Activated CD4-positive, alpha-beta memory T cell treated with anti-CD3 and anti-CD28 coated beads, Interleukin-2, amount 10 ng/mL, durations not matched to agents 7 days and 5 days (primary cell): Measurements from ENCODE around the gene GRK1. TPM values are rescaled to one million over a fixed set of nuclear protein-coding genes. Genes with fewer than 3 reads are reported as not detected.
"Not testable (repeated sequence)": the region's sequence is repeated elsewhere in the genome, so short reads cannot be mapped to it uniquely, and the experiment has no call there.

Experiments
- CTCF ChIA-PET: fragments of 350-600 bp; sonication (Branson Sonifier 250); formaldehyde crosslinking; loops from one replicate; lab custom pipeline; 2021; ENCODE audit warnings: antibody characterized with exemption, inconsistent platforms; lab: Charles Lee
- POLR2A ChIA-PET: fragments of 350-600 bp; sonication (Branson Sonifier 250); formaldehyde crosslinking; loops from one replicate; lab custom pipeline; 2021; ENCODE audit warnings: antibody characterized with exemption; lab: Charles Lee
- DNase-seq: peaks from one replicate; pipeline ENCODE4 v3.0.0-alpha.2; 2020
- H3K27ac Mint-ChIP-seq: one replicate; pipeline ENCODE4 v1.8.0; 2021; ENCODE audit warnings: mild to moderate bottlenecking, mixed read lengths
- H3K27me3 Mint-ChIP-seq: one replicate; pipeline ENCODE4 v1.8.0; 2021; ENCODE audit warnings: mixed read lengths
- H3K36me3 Mint-ChIP-seq: one replicate; pipeline ENCODE4 v1.8.0; 2021; ENCODE audit warnings: low read depth, mixed read lengths
- H3K4me1 Mint-ChIP-seq: one replicate; pipeline ENCODE4 v1.8.0; 2021; ENCODE audit warnings: mixed read lengths
- H3K4me3 Mint-ChIP-seq: one replicate; pipeline ENCODE4 v1.8.0; 2021; ENCODE audit warnings: mild to moderate bottlenecking, mixed read lengths
- H3K9me3 Mint-ChIP-seq: one replicate; pipeline ENCODE4 v1.8.0; 2021; ENCODE audit warnings: mixed read lengths
- total RNA-seq, 2 experiments: library from RNA; stranded (reverse); gene quantifications; one replicate each; pipeline ENCODE4 v1.2.3, GENCODE V29; 2021

Gene GRK1
- total RNA-seq, 2 experiments from 2014 or later = not detected

GRCh38 chr13:113669755-113670341 is 2.8 kb downstream of the GRK1 start:
- Mint-ChIP-seq H3K4me1 (peaks cover 2% of the 10 kb centered on the region), H3K9me3 (peaks cover 5% of the 10 kb centered on the region), H3K4me3 (no peak overlapping the region), H3K27me3 (no peaks in the 10 kb centered on the region), H3K36me3 (peaks cover 3% of the 10 kb centered on the region), H3K27ac (no peak overlapping the region)
- no peak for DNase-seq
- CTCF ChIA-PET = no interaction called here
- POLR2A ChIA-PET = no interaction called here

DNA sequence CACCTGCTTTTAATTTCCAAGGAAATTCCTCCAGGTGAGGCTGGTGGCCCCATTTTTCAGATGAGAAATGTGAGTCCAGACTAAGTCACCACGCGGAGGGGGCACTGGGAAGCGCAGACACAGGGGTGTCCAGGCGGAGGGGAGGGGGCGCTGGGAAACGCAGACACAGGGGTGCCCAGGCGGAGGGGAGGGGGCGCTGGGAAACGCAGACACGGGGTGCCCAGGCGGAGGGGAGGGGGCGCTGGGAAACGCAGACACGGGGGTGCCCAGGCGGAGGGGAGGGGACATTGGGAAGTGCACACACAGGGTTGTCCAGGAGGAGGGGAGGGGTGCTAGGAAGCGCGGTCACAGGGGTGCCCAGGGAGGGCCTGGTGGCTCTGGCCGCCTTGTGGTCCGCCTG is 3.5 kb downstream of the GRK1 start:
- DNase-seq = no peak
- no peak overlapping the region for H3K27ac Mint-ChIP-seq
- H3K9me3 Mint-ChIP-seq = peaks cover 5% of the 10 kb centered on the region
- H3K4me3 Mint-ChIP-seq = no peak overlapping the region
- ChIA-PET POLR2A (no interaction called here), CTCF (no interaction called here)
- no peaks in the 10 kb centered on the region for H3K27me3 Mint-ChIP-seq
- H3K36me3 Mint-ChIP-seq = peaks cover 3% of the 10 kb centered on the region
- peaks cover 2% of the 10 kb centered on the region for H3K4me1 Mint-ChIP-seq

- ChIA-PET POLR2A (no interaction called here), CTCF (no interaction called here)
- H3K4me1 Mint-ChIP-seq = peaks cover 2% of the 10 kb centered on the region
- no peak overlapping the region for H3K4me3 Mint-ChIP-seq
- no peak for DNase-seq
- H3K27me3 Mint-ChIP-seq = no peaks in the 10 kb centered on the region
- peaks cover 3% of the 10 kb centered on the region for H3K36me3 Mint-ChIP-seq
- H3K9me3 Mint-ChIP-seq = peaks cover 5% of the 10 kb centered on the region
- no peak overlapping the region for H3K27ac Mint-ChIP-seq
These were observed 4.3 kb downstream of the GRK1 start for GRCh38 chr13:113671066-113672001.

DNA sequence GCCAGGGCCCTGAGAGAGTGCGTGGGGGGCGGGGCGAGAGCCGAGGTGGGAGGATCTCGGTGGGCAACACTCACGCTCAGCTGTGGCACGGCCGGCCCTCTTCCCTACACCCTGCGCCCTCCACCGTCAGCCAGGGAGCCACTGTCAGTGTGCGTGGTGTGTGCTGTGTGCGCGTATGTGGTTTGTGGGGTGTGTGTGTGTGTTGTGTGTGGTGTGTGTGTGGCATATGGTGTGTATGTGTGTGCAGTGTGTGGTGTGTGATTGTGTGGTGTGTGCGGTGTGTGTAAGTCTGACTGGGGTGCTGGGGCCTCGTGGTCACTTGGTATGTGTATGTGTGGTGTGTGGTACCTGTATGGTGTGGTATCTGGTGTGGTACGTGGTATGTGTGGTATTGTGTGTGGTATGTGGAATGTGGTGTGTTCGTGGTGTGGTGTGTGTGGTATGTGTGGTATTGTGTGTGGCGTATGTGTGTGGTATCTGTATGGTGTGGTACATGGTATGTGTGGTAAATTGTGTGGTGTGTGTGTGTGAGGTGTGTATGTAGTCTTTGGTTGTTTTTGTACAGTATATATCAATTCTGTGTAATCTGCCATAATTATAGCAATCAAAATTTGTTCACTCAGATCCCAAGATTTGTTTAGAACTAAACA is 5.1 kb downstream of the GRK1 start:
- ChIA-PET POLR2A (no interaction called here), CTCF (no interaction called here)
- peaks cover 5% of the 10 kb centered on the region for H3K9me3 Mint-ChIP-seq
- peaks cover 2% of the 10 kb centered on the region for H3K4me1 Mint-ChIP-seq
- peak overlapping the region; percentile 4 for H3K27ac Mint-ChIP-seq
- peak overlapping the region; percentile 3 for H3K4me3 Mint-ChIP-seq
- peaks cover 3% of the 10 kb centered on the region for H3K36me3 Mint-ChIP-seq
- H3K27me3 Mint-ChIP-seq = no peaks in the 10 kb centered on the region
- no peak for DNase-seq

DNA sequence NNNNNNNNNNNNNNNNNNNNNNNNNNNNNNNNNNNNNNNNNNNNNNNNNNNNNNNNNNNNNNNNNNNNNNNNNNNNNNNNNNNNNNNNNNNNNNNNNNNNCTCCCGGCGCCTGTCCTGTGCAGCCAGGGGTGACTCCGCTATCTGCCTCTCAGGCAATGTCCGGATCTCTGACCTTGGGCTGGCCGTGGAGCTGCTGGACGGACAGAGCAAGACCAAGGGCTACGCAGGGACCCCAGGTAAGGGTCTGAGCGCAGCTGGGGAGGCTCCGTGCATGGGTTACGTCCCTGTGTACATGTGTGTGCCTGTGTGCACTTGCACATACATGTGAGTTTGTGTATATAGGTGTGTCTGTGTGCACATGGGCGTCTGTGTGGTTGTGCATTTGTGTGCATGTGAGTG is 55.9 kb downstream of the GRK1 start:
- no peak overlapping the region for H3K27ac Mint-ChIP-seq
- POLR2A ChIA-PET = no interaction called here
- DNase-seq = no peak
- no peaks in the 10 kb centered on the region for H3K27me3 Mint-ChIP-seq
- H3K4me1 Mint-ChIP-seq = peaks cover 5% of the 10 kb centered on the region
- peak overlapping the region; percentile 27 for H3K4me3 Mint-ChIP-seq
- H3K36me3 Mint-ChIP-seq = no peaks in the 10 kb centered on the region
- CTCF ChIA-PET = no interaction called here
- no peaks in the 10 kb centered on the region for H3K9me3 Mint-ChIP-seq

GRCh38 chr13:113723410-113724015 is 56.5 kb downstream of the GRK1 start:
- POLR2A ChIA-PET = no interaction called here
- no peak for DNase-seq
- H3K36me3 Mint-ChIP-seq = no peaks in the 10 kb centered on the region
- peaks cover 5% of the 10 kb centered on the region for H3K4me1 Mint-ChIP-seq
- peak overlapping the region; percentile 14 for H3K27ac Mint-ChIP-seq
- peaks cover 2% of the 10 kb centered on the region for H3K27me3 Mint-ChIP-seq
- peak overlapping the region; percentile 27 for H3K4me3 Mint-ChIP-seq
- CTCF ChIA-PET = no interaction called here
- H3K9me3 Mint-ChIP-seq = no peaks in the 10 kb centered on the region

DNA sequence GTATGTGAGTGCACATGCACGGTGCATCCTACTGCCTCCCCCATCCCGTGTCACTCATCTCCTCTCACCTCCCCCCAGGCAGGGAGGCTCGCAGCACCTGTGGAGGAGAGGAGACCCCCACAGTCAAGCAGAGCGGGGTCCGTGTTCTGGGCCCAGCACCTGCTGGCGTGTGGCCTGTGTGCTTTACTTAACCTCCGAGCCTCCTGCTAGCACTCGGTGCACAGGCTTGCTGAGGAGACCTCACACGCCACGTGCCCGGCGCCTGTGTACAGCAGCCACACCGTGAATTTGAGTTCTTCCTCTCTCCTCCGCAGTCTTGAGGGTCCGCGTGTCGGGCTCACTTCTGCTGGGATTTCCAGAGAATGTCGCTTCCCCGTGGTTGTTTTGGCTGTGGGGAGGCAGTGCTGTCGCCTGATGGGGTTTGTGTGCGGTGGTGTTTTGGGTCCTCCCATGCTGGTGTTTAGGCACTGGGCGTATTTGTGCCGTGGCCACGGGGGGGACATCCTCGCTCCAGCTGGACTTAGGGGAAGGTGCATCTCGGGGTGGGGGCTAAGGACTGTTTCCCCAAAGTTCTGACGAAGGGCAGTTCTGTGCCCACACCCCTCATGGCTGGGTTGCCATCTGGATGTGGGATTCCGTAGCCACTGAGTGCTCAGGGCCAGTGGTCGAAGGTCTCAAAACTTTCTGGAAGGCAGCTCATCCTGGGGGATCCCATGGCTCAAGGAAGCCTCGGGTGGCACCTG is 57.2 kb downstream of the GRK1 start:
- Mint-ChIP-seq H3K9me3 (no peaks in the 10 kb centered on the region), H3K4me1 (peaks cover 5% of the 10 kb centered on the region), H3K36me3 (no peaks in the 10 kb centered on the region), H3K27me3 (peaks cover 8% of the 10 kb centered on the region), H3K27ac (peak overlapping the region; percentile 73), H3K4me3 (peak overlapping the region; percentile 65)
- ChIA-PET CTCF (interaction anchor here (0.9 kb wide), 2 partner anchors 17 to 343 kb away, joined by 3 to 4 read pairs; no protein-coding TSS in a partner anchor), POLR2A (interaction anchor here (0.8 kb wide), 1 partner anchor 502 kb away, joined by 3 read pairs; no protein-coding TSS in a partner anchor)
- DNase-seq = no peak

DNA sequence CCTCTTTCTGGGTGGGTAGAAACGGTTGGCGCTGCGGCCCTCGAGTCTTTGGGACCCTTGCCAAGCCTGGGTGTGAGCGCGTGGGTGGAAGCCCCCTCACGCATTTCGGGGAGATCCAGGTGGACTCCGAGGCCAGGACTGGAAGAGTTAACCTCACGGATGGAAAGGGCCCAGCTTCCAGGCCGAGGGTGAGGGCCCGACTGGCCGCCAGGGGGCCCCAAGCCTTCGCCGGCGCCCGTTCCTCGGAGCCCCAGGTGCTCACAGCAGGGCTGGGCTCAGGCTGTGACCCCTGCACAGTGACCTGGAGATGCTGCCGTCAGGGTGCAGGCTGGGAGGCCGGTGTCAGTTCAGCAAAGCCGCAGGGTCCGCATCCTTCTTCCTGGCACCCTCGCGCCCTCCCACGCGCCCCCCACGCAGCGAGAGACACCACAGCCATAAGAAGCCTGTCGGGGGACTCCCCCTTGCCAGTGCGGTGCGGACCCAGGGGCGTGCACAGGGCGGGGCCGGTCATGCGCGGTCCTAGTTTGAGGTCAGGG is 57.8 kb downstream of the GRK1 start:
- H3K4me1 Mint-ChIP-seq = peaks cover 5% of the 10 kb centered on the region
- H3K36me3 Mint-ChIP-seq = no peaks in the 10 kb centered on the region
- CTCF ChIA-PET = interaction anchor here (0.9 kb wide), 2 partner anchors 17 to 343 kb away, joined by 3 to 4 read pairs; no protein-coding TSS in a partner anchor
- H3K4me3 Mint-ChIP-seq = peak overlapping the region; percentile 65
- peak; percentile 85 for DNase-seq
- H3K27me3 Mint-ChIP-seq = peaks cover 14% of the 10 kb centered on the region
- H3K9me3 Mint-ChIP-seq = no peaks in the 10 kb centered on the region
- peak overlapping the region; percentile 73 for H3K27ac Mint-ChIP-seq
- POLR2A ChIA-PET = interaction anchor here (0.8 kb wide), 1 partner anchor 501 kb away, joined by 3 read pairs; no protein-coding TSS in a partner anchor

GRCh38 chr13:113725329-113726105 is 58.5 kb downstream of the GRK1 start:
- H3K27ac Mint-ChIP-seq = peak overlapping the region; percentile 73
- H3K36me3 Mint-ChIP-seq, CTCF ChIA-PET, H3K4me1 Mint-ChIP-seq, H3K9me3 Mint-ChIP-seq, POLR2A ChIA-PET: not testable (repeated sequence)
- H3K27me3 Mint-ChIP-seq = peaks cover 18% of the 10 kb centered on the region
- DNase-seq = peak; percentile 70
- peak overlapping the region; percentile 65 for H3K4me3 Mint-ChIP-seq

DNA sequence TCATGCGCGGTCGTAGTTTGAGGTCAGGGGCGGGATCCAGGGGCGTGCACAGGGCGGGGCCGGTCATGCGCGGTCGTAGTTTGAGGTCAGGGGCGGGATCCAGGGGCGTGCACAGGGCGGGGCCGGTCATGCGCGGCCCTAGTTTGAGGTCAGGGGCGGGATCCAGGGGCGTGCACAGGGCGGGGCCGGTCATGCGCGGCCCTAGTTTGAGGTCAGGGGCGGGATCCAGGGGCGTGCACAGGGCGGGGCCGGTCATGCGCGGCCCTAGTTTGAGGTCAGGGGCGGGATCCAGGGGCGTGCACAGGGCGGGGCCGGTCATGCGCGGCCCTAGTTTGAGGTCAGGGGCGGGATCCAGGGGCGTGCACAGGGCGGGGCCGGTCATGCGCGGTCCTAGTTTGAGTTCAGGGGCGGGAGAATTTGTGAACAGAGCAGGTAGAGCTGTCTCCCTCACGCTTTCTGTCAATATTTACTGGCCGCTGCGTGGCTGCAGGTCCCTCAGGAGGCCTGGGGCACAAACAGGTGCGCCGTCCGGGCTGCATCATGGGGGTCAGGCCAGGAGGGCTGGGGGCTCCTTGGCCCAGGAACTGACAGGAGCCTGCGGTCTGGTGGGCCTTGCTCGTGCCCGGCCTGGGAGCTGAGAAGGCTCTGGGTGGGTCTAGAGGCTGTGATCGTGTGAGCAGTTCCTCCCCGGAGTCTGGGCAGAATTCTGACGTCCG is 59.2 kb downstream of the GRK1 start:
- POLR2A ChIA-PET, H3K27ac Mint-ChIP-seq: not testable (repeated sequence)
- H3K27me3 Mint-ChIP-seq = peaks cover 21% of the 10 kb centered on the region

DNA sequence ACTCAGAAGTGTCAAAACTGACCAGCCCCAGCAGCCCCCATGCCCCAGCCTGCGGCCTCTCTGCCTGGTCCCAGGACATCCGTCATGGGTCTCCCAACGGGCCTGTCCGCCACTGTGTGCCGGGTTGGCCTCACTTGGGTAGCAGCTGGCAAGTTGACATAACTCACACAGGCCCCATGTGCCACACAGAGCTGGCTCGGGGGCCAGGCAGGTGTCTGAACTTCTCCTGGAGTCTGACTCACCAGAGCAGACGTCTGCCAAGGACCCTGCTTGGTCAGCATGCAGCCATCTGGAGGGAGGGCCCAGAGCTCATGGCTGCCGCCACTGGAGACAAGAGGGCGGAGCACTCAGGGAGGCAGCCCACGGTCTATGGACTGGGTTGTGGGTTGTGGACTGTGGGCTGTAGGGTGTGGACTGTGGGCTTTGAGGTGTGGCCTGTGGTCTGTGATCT is 60.0 kb downstream of the GRK1 start:
- no peak for DNase-seq
- no peaks in the 10 kb centered on the region for H3K9me3 Mint-ChIP-seq
- peaks cover 21% of the 10 kb centered on the region for H3K27me3 Mint-ChIP-seq
- H3K4me1 Mint-ChIP-seq = peaks cover 5% of the 10 kb centered on the region
- ChIA-PET CTCF (no interaction called here), POLR2A (no interaction called here)
- H3K27ac Mint-ChIP-seq = peak overlapping the region; percentile 52
- peak overlapping the region; percentile 24 for H3K4me3 Mint-ChIP-seq
- H3K36me3 Mint-ChIP-seq = no peaks in the 10 kb centered on the region

More for the DNA sequence above, 59.2 kb downstream of the GRK1 start:
- H3K4me1 Mint-ChIP-seq, H3K9me3 Mint-ChIP-seq, H3K36me3 Mint-ChIP-seq, H3K4me3 Mint-ChIP-seq, CTCF ChIA-PET: not testable (repeated sequence)
- DNase-seq = peak; percentile 42
